ENCODE measurements around the gene MESD. TPM values are rescaled to one million over a fixed set of nuclear protein-coding genes. Genes with fewer than 3 reads are reported as not detected.

MESD gene
- total RNA-seq, 1 donor from 2014 or later = 24.2 TPM

DNA sequence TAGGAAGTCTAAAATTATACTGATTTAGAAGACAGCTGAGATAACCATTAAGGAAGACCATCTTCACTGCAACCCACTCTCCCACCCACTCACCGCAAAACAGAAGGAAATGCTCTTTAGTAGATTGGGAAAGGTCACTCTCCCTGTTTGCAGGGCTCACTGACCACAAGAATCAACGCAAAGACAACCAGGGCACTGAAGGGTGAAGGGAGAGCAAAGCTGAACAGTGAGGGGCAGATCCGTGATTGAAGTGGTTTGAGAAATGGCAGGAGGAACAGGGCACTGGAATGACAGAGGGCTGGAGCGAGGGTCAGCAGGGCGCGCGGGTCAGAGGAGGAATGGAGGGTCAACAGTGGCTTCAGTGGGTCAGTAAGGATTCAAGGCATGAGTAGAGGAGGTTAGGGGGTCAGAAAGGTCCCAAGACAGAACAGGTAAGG is 520 bp downstream of the MESD start:
- Histone ChIP-seq H3K36me3 (peaks cover 7% of the 10 kb centered on the region), H3K4me1 (peaks cover 67% of the 10 kb centered on the region), H3K9me3 (no peaks in the 10 kb centered on the region), H3K27me3 (ENCODE audit: low read depth) (no peaks in the 10 kb centered on the region), H3K27ac (peak overlapping the region; percentile 94), H3K4me3 (peak overlapping the region; percentile 91)
- TF ChIP-seq, protein P1, sequence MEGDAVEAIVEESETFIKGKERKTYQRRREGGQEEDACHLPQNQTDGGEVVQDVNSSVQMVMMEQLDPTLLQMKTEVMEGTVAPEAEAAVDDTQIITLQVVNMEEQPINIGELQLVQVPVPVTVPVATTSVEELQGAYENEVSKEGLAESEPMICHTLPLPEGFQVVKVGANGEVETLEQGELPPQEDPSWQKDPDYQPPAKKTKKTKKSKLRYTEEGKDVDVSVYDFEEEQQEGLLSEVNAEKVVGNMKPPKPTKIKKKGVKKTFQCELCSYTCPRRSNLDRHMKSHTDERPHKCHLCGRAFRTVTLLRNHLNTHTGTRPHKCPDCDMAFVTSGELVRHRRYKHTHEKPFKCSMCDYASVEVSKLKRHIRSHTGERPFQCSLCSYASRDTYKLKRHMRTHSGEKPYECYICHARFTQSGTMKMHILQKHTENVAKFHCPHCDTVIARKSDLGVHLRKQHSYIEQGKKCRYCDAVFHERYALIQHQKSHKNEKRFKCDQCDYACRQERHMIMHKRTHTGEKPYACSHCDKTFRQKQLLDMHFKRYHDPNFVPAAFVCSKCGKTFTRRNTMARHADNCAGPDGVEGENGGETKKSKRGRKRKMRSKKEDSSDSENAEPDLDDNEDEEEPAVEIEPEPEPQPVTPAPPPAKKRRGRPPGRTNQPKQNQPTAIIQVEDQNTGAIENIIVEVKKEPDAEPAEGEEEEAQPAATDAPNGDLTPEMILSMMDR (IDR thresholded peaks at IDR 0.05) = no peak
- intact Hi-C loops (cut with DNase I) = no loop called here
- DNase-seq (no peak), ATAC-seq (peak; percentile 27 to 32)

DNA sequence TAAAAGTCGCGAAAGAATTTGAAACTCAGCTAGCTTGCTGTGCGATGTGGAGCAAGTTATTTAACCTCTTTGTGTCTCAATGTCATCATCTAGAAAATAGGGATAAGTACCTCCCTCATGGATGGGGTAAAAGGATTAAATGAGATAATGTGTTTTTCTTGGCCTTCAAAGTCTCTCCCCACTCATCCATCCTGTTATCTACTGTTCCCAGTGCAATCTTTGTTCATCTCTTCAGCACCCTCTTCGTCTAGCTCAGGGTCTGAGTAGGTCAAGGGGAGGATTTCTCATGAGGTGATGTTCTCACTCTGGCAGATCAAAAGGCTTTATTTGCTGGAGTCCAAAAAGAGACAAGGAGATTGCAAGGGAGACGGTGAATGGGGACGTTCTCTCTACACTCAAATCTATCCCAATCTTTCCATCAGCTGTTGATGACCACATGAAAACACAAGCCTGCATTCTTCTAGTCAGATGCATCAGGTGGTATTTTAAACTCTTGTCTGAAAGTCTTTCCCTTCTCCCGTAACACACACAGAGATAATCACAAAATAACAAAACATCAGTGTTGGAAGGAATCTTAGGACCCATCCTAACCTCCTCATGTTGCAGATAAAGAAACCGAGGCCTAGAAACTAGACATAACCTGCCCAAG is 1.3 kb downstream of the MESD start:
- H3K4me3 ChIP-seq = peak overlapping the region; percentile 91
- ATAC-seq (no peak), DNase-seq (no peak)
- TF ChIP-seq, protein P1 (IDR thresholded peaks at IDR 0.05) = no peak
- intact Hi-C loops (cut with DNase I) = no loop called here
- no peak overlapping the region for H3K27ac ChIP-seq
- peaks cover 72% of the 10 kb centered on the region for H3K4me1 ChIP-seq
- H3K36me3 ChIP-seq = peaks cover 7% of the 10 kb centered on the region
- no peaks in the 10 kb centered on the region for H3K27me3 ChIP-seq (ENCODE audit: low read depth)
- H3K9me3 ChIP-seq = no peaks in the 10 kb centered on the region

DNA sequence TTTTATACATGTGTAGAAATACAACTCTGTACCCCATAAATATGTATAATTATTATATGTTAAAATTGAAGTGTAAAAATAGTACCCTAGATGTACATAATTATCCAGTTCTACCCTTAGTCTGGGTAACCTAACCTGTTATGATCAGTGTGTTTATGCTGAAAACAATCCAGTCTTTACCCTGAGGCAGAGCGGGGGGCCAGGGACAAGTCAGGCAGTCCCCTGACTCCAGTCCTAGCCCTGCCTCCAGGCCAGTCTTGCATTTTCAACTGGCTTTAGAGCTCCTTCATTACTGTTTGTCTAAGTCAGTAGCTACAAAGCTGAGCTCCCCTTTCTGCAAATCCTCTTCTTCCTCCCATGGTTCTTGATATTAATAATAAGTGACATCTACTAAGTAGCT is 3.1 kb downstream of the MESD start:
- no peak overlapping the region for H3K27ac ChIP-seq
- H3K4me1 ChIP-seq = peaks cover 69% of the 10 kb centered on the region
- H3K4me3 ChIP-seq = no peak overlapping the region
- no peaks in the 10 kb centered on the region for H3K27me3 ChIP-seq (ENCODE audit: low read depth)
- no peaks in the 10 kb centered on the region for H3K9me3 ChIP-seq
- no peak for DNase-seq
- peaks cover 18% of the 10 kb centered on the region for H3K36me3 ChIP-seq
- intact Hi-C loops (cut with DNase I) = no loop called here
- TF ChIP-seq, protein P1 (IDR thresholded peaks at IDR 0.05) = no peak
- ATAC-seq = no peak

DNA sequence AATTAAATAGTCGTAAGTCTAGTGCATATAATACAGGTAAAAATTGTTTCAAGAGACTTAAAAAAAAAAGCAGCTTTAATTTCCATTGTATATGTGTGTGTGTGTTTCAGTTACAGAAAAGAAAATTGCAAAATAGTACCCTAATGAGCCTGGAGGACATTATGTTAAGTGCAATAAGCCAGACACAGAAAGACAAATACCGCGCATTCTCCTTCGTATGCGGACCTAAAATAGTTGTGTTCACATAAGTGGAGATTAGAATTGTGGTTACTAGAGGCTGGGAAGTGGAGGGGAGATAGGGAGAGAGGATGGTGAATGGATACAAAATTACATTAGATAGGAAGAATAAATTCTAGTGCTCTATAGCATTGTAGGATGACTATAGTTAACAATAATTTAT is 3.6 kb downstream of the MESD start:
- intact Hi-C loops (cut with DNase I) = no loop called here

DNA sequence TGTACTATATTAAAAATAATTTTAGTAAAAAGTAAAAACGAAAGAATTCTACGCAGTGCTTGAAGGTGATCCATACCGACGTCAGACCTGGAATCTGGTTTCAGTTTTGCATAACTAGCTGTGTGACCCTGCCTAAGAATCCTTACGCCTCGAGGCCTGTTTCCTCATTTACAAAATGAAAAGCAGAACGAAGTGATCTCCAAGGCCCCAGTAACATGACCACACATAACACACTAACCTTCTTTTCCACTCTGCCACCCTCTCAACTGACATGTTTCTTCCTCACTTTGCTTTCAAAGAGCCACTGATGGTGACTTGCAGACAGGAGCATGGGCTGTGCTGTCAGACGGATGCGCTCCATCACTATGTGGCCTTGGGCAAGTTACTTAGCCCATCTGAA is 4.8 kb downstream of the MESD start:
- Histone ChIP-seq H3K27ac (peak overlapping the region; percentile 74), H3K4me3 (peak overlapping the region; percentile 3), H3K36me3 (peaks cover 35% of the 10 kb centered on the region), H3K9me3 (no peaks in the 10 kb centered on the region), H3K4me1 (peaks cover 56% of the 10 kb centered on the region), H3K27me3 (ENCODE audit: low read depth) (no peaks in the 10 kb centered on the region)
- DNase-seq (no peak), ATAC-seq (peak; percentile 6 to 36)
- TF ChIP-seq, protein P1 (IDR thresholded peaks at IDR 0.05) = no peak
- intact Hi-C loops (cut with DNase I) = no loop called here

More for the DNA sequence above, 3.6 kb downstream of the MESD start:
- Histone ChIP-seq H3K9me3 (no peaks in the 10 kb centered on the region), H3K36me3 (peaks cover 23% of the 10 kb centered on the region), H3K27ac (no peak overlapping the region), H3K4me1 (peaks cover 64% of the 10 kb centered on the region), H3K27me3 (ENCODE audit: low read depth) (no peaks in the 10 kb centered on the region), H3K4me3 (no peak overlapping the region)
- no peak for DNase-seq
- TF ChIP-seq, protein P1 (IDR thresholded peaks at IDR 0.05) = no peak
- no peak for ATAC-seq
